HG03039 (cell line): ENCODE measurements around the gene IPO4.

Experiments used
- ATAC-seq: cut with Tn5 transposase; IDR thresholded peaks from one replicate; pipeline ENCODE4 v1.9.1; 2021; ENCODE audit warnings: mild to moderate bottlenecking, moderate library complexity; ENCODE audit not compliant: unreplicated experiment

Gene IPO4

DNA sequence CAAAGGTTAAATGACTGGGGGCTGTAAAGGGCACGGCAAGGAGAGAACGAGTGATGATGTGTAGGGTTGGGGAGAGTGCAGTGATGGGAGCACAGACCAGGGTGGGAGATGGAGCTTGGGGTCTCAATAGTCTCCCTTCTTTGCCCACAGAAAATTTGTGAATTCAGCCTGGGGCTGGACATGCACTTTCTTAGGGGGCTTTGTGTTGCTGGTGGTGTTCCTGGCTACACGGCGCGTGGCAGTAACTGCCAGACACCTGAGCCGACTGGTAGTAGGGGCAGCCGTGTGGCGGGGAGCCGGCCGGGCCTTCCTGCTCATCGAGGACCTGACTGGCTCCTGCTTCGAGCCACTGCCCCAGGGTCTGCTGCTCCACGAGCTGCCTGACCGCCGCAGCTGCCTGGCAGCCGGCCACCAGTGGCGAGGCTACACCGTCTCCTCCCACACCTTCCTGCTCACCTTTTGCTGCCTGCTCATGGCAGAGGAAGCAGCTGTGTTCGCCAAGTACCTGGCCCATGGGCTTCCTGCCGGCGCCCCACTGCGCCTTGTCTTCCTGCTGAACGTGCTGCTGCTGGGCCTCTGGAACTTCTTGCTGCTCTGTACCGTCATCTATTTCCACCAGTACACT is 56.4 kb downstream of the IPO4 start:
- ATAC-seq, result no peak

GRCh38 chr14:24131549-24131966 is 57.1 kb downstream of the IPO4 start:
- ATAC-seq, result no peak

GRCh38 chr14:24130717-24131548 is 57.7 kb downstream of the IPO4 start:
- no peak for ATAC-seq

- ATAC-seq, result no peak
Measured at GRCh38 chr14:24130380-24130716, 58.3 kb downstream of the IPO4 start, which contains the start of gene FITM1. FITM1 (plus strand) TSS chr14:24130659; CDS start chr14:24131564, 905 bp downstream.
